HCT116 (cell line): ENCODE data around the gene LRRC1. TPM values are rescaled to one million over a fixed set of nuclear protein-coding genes. Genes with fewer than 3 reads are reported as not detected.

Experiments used
- ATAC-seq: fragments of 200-7000 bp; cut with Tn5 transposase; 2 replicates; pipeline ENCODE4 v1.9.1; 2020; ENCODE audit warnings: mild to moderate bottlenecking, moderate library complexity
- BruUV-seq: library from RNA; stranded (reverse); fragments of 400-500 nt; replicated peaks from 2 replicates; lab custom pipeline; 2021; lab: Mats Ljungman, UMichigan
- CTCF ChIA-PET: fragments of 300-600 bp; sonication (Branson Sonifier 250); formaldehyde crosslinking; loops from one replicate; lab custom pipeline; 2021; ENCODE audit warnings: antibody characterized with exemption; lab: Charles Lee
- POLR2A ChIA-PET: fragments of 300-600, 350-600 bp; sonication (Branson Sonifier 250); formaldehyde crosslinking; loops from one replicate; lab custom pipeline; 2021; ENCODE audit warnings: antibody characterized with exemption; lab: Charles Lee
- RAD21 ChIA-PET, 2 experiments: fragments of 300-600 bp; sonication (Branson Sonifier 250); formaldehyde crosslinking; loops; one replicate each; lab custom pipeline; 2023; ENCODE audit warnings: low total read pairs in 2 of 2; ENCODE audit not compliant: uncharacterized antibody in 2 of 2, unreplicated experiment in 2 of 2, low non-redundant PET in 1 of 2; lab: Charles Lee
- DNase-seq: peaks from one replicate; pipeline ENCODE4 v3.0.0-alpha.2; 2010; ENCODE audit warnings: low read depth, low spot score
- H2AFZ ChIP-seq: fragments of 200-600 bp; shearing (Covaris generic), sonication (generic); 2 replicates; pipeline ENCODE4 v1.6.1; 2017; ENCODE audit warnings: low read depth, mixed run types, mixed read lengths, antibody characterized with exemption, low read length; ENCODE audit not compliant: poor library complexity, severe bottlenecking
- H3K27ac ChIP-seq: 2 replicates; pipeline ENCODE4 v1.5.1; 2012; ENCODE audit warnings: low read depth, low read length
- H3K27me3 ChIP-seq: fragments of 200-600 bp; sonication (generic); 2 replicates; pipeline ENCODE4 v1.6.1; 2016; ENCODE audit warnings: mixed run types, low read length, mixed read lengths; ENCODE audit not compliant: insufficient read depth
- H3K36me3 ChIP-seq, 2 experiments: fragments of 200-500 bp in 1 of 2; fragments of 200-600 bp in 1 of 2; sonication (Bioruptor generic) in 1 of 2; sonication (generic) in 1 of 2; 2 replicates each; pipeline versions ENCODE4 v1.5.1 to v1.6.1; 2014 to 2016; ENCODE audit warnings: low read length in 2 of 2, inconsistent platforms in 1 of 2, mixed read lengths in 1 of 2, mixed run types in 1 of 2; ENCODE audit not compliant: insufficient read depth in 2 of 2, control insufficient read depth in 1 of 2
- H3K4me1 ChIP-seq, 2 experiments: fragments of 200-600 bp in 1 of 2; sonication (generic) in 1 of 2; 2 replicates each; pipeline versions ENCODE4 v1.5.1 to v1.6.1; 2012 to 2017; ENCODE audit warnings: low read length in 2 of 2, inconsistent platforms in 1 of 2, mild to moderate bottlenecking in 1 of 2, mixed read lengths in 1 of 2, mixed run types in 1 of 2, moderate library complexity in 1 of 2; ENCODE audit not compliant: insufficient read depth in 2 of 2, control insufficient read depth in 1 of 2
- H3K4me2 ChIP-seq: fragments of 200-600 bp; sonication (generic); 2 replicates; pipeline ENCODE4 v1.6.1; 2017; ENCODE audit warnings: mixed run types, low read length, mixed read lengths
- H3K4me3 ChIP-seq, 2 experiments: fragments of 200-600 bp in 1 of 2; sonication (generic) in 1 of 2; replicated peaks in 1 of 2; 2 replicates each; pipeline ENCODE4 v1.5.1; 2011 to 2016; ENCODE audit warnings: low read length in 2 of 2, control low read depth in 1 of 2, low read depth in 1 of 2, mild to moderate bottlenecking in 1 of 2, mixed read lengths in 1 of 2, mixed run types in 1 of 2
- H3K79me2 ChIP-seq: fragments of 200-600 bp; sonication (generic); 2 replicates; pipeline ENCODE4 v1.6.1; 2017; ENCODE audit warnings: mild to moderate bottlenecking, mixed run types, low read length, moderate library complexity, mixed read lengths; ENCODE audit not compliant: insufficient read depth
- H3K9ac ChIP-seq: fragments of 200-600 bp; sonication (generic); 2 replicates; pipeline ENCODE4 v1.6.1; 2016; ENCODE audit warnings: low read length, mixed read lengths
- H3K9me2 ChIP-seq: fragments of 200-600 bp; sonication (generic), shearing (Covaris generic); 2 replicates; pipeline ENCODE4 v1.6.1; 2017; ENCODE audit warnings: mixed run types, mild to moderate bottlenecking, moderate library complexity; ENCODE audit not compliant: insufficient read depth
- H3K9me3 ChIP-seq, 2 experiments: fragments of 200-500 bp in 1 of 2; fragments of 200-600 bp in 1 of 2; sonication (Bioruptor generic) in 1 of 2; sonication (generic) in 1 of 2; 2 replicates each; pipeline ENCODE4 v1.6.1; 2014 to 2017; ENCODE audit warnings: low read length in 2 of 2, mixed read lengths in 2 of 2, inconsistent platforms in 1 of 2, low read depth in 1 of 2, mild to moderate bottlenecking in 1 of 2, mixed run types in 1 of 2, moderate library complexity in 1 of 2; ENCODE audit not compliant: control insufficient read depth in 1 of 2, insufficient read depth in 1 of 2
- H4K20me1 ChIP-seq: fragments of 200-600 bp; sonication (generic), shearing (Covaris generic); 2 replicates; pipeline ENCODE4 v1.6.1; 2017; ENCODE audit warnings: mixed run types, mild to moderate bottlenecking, moderate library complexity; ENCODE audit not compliant: insufficient read depth
- CEBPB ChIP-seq: IDR thresholded peaks from 2 replicates; pipeline ENCODE4 v1.6.1; 2012; ENCODE audit warnings: low read depth
- POLR2A ChIP-seq: IDR thresholded peaks from 2 replicates; pipeline ENCODE4 v1.7.0; 2011; ENCODE audit warnings: borderline replicate concordance; ENCODE audit not compliant: insufficient read depth, insufficient read length; ENCODE audit errors: extremely low read depth
- RAD21 ChIP-seq: IDR thresholded peaks from 2 replicates; pipeline ENCODE4 v1.6.1; 2012; ENCODE audit warnings: low read depth, mild to moderate bottlenecking
- SP1 ChIP-seq: IDR thresholded peaks from 2 replicates; pipeline ENCODE4 v1.6.1; 2012; ENCODE audit warnings: low read depth
- SRF ChIP-seq: IDR thresholded peaks from 2 replicates; pipeline ENCODE4 v1.6.1; 2012; ENCODE audit warnings: low read depth
- TCF7L2 ChIP-seq: IDR thresholded peaks from 2 replicates; pipeline ENCODE4 v1.7.0; 2011; ENCODE audit warnings: borderline replicate concordance, inconsistent platforms; ENCODE audit not compliant: insufficient read depth, insufficient read length; ENCODE audit errors: extremely low read depth
- ZFX ChIP-seq: fragments of 450-650 bp; IDR thresholded peaks from 2 replicates; pipeline ENCODE4 v1.6.1; 2017
- intact Hi-C: fragments of 100-400 bp; cut with micrococcal nuclease; formaldehyde crosslinking; loops from 2 replicates; pipeline ENCODE4 v1.10.0; 2022
- total RNA-seq: library from RNA; stranded (reverse); gene quantifications from one replicate; pipeline ENCODE4 v1.2.1, GENCODE V29; 2021; ENCODE audit not compliant: unreplicated experiment
- TF ChIP-seq, protein P1 (sequence below): IDR thresholded peaks from 2 replicates; pipeline ENCODE4 v1.6.1; 2012; ENCODE audit warnings: low read depth
- TF ChIP-seq, protein P2 (sequence below), 3 experiments: fragments of 200-600 bp in 1 of 3; sonication (generic) in 1 of 3; IDR thresholded peaks in 2 of 3; conservative IDR thresholded peaks in 1 of 3; 2 replicates each; pipeline ENCODE4 v1.5.1; 2012 to 2017; ENCODE audit warnings: low read depth in 2 of 3, low read length in 2 of 3, antibody characterized with exemption in 1 of 3, borderline replicate concordance in 1 of 3, control low read depth in 1 of 3, mild to moderate bottlenecking in 1 of 3, mixed read lengths in 1 of 3, mixed run types in 1 of 3, moderate library complexity in 1 of 3; ENCODE audit not compliant: insufficient read depth in 1 of 3
- TF ChIP-seq, protein P3 (sequence below): IDR thresholded peaks from 2 replicates; pipeline ENCODE4 v1.6.1; 2011; ENCODE audit warnings: mild to moderate bottlenecking, low read length, moderate library complexity; ENCODE audit not compliant: insufficient replicate concordance; ENCODE audit errors: extremely low read depth

LRRC1 gene
- total RNA-seq, 1 experiment from 2014 or later, result 19.8 TPM

DNA sequence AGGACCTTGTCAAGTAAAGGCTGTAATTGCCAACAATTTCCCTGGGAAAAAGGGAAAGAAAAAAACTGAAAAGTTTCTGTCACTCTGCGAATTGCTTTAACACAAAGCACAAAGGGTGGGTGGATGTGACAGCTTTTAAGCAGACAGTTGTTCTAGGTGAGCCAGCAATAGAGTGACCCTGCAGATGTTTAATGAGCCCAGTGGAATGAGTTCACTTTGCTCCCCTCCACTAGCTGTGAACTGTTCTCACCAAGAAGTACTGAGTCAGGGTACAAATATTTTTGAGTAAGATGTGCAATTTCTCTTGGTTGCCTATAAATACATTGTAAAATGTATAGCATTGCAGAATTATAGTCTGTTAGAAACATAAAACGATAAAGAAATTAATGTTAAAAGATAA lies 26.2 kb upstream of the LRRC1 start (continued):
- TF ChIP-seq, protein P1, sequence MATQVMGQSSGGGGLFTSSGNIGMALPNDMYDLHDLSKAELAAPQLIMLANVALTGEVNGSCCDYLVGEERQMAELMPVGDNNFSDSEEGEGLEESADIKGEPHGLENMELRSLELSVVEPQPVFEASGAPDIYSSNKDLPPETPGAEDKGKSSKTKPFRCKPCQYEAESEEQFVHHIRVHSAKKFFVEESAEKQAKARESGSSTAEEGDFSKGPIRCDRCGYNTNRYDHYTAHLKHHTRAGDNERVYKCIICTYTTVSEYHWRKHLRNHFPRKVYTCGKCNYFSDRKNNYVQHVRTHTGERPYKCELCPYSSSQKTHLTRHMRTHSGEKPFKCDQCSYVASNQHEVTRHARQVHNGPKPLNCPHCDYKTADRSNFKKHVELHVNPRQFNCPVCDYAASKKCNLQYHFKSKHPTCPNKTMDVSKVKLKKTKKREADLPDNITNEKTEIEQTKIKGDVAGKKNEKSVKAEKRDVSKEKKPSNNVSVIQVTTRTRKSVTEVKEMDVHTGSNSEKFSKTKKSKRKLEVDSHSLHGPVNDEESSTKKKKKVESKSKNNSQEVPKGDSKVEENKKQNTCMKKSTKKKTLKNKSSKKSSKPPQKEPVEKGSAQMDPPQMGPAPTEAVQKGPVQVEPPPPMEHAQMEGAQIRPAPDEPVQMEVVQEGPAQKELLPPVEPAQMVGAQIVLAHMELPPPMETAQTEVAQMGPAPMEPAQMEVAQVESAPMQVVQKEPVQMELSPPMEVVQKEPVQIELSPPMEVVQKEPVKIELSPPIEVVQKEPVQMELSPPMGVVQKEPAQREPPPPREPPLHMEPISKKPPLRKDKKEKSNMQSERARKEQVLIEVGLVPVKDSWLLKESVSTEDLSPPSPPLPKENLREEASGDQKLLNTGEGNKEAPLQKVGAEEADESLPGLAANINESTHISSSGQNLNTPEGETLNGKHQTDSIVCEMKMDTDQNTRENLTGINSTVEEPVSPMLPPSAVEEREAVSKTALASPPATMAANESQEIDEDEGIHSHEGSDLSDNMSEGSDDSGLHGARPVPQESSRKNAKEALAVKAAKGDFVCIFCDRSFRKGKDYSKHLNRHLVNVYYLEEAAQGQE, result no peak
- TF ChIP-seq SP1 (no peak), RAD21 (no peak), CEBPB (no peak)
- TF ChIP-seq, protein P2, sequence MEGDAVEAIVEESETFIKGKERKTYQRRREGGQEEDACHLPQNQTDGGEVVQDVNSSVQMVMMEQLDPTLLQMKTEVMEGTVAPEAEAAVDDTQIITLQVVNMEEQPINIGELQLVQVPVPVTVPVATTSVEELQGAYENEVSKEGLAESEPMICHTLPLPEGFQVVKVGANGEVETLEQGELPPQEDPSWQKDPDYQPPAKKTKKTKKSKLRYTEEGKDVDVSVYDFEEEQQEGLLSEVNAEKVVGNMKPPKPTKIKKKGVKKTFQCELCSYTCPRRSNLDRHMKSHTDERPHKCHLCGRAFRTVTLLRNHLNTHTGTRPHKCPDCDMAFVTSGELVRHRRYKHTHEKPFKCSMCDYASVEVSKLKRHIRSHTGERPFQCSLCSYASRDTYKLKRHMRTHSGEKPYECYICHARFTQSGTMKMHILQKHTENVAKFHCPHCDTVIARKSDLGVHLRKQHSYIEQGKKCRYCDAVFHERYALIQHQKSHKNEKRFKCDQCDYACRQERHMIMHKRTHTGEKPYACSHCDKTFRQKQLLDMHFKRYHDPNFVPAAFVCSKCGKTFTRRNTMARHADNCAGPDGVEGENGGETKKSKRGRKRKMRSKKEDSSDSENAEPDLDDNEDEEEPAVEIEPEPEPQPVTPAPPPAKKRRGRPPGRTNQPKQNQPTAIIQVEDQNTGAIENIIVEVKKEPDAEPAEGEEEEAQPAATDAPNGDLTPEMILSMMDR (IDR thresholded peaks at IDR 0.05 in 2 of 3, conservative IDR thresholded peaks at IDR 0.05 in 1 of 3; ENCODE audit: borderline replicate concordance in 1 of 3, insufficient read depth in 1 of 3, low read depth in 2 of 3, low read length in 2 of 3), result no peak

DNA sequence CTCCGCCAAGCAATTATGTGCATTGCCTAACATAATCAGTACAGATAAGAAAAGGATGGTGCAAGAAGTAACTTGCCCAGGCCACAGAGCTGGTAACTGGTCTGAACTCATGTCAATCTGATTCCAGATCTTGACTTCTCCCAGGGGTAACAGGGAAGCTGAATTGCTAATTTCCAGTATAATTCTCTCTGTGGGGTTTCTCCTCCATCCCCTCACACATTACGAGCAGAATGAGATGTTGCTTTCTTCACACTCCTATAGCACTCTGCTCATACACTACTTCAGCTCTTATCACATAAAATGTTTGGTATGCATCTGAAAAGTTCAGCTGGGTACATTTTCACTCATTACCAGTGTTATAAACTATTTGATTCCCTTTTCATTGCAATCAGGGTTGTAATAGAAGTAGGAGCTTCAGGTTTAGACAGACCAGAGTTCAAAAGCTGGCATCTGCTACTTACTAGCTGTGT lies 24.0 kb upstream of the LRRC1 start:
- BruUV-seq, result no TSS peak
- Histone ChIP-seq H3K4me1 (peaks cover 4 to 6% of the 10 kb centered on the region in 2 experiments; a peak in 2 of 4 replicates), H4K20me1 (no peaks in the 10 kb centered on the region), H3K27me3 (no peaks in the 10 kb centered on the region), H3K4me3 (no peak overlapping the region), H2AFZ (no peak overlapping the region), H3K27ac (no peak overlapping the region), H3K4me2 (no peak overlapping the region), H3K79me2 (no peaks in the 10 kb centered on the region), H3K36me3 (no peaks in the 10 kb centered on the region), H3K9me2 (no peaks in the 10 kb centered on the region), H3K9me3 (no peaks in the 10 kb centered on the region), H3K9ac (no peak overlapping the region)
- no peak for ATAC-seq
- POLR2A ChIA-PET, result no interaction called here
- no peak for DNase-seq
- RAD21 ChIA-PET, result no interaction called here
- intact Hi-C loops, result no loop called here
- CTCF ChIA-PET, result interaction anchor here (0.7 to 1.0 kb wide), 2 partner anchors 45 to 52 kb away, joined by 3 read pairs; no protein-coding TSS in a partner anchor
- no peak for TF ChIP-seq TCF7L2
- TF ChIP-seq SP1, result no peak
- no peak for TF ChIP-seq SRF
- TF ChIP-seq, protein P3, sequence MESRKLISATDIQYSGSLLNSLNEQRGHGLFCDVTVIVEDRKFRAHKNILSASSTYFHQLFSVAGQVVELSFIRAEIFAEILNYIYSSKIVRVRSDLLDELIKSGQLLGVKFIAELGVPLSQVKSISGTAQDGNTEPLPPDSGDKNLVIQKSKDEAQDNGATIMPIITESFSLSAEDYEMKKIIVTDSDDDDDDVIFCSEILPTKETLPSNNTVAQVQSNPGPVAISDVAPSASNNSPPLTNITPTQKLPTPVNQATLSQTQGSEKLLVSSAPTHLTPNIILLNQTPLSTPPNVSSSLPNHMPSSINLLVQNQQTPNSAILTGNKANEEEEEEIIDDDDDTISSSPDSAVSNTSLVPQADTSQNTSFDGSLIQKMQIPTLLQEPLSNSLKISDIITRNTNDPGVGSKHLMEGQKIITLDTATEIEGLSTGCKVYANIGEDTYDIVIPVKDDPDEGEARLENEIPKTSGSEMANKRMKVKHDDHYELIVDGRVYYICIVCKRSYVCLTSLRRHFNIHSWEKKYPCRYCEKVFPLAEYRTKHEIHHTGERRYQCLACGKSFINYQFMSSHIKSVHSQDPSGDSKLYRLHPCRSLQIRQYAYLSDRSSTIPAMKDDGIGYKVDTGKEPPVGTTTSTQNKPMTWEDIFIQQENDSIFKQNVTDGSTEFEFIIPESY, result no peak
- no peak for TF ChIP-seq ZFX
- TF ChIP-seq POLR2A, result no peak
